Ishikawa (cell line): ENCODE data around the gene ST8SIA2.

ENCODE experiments used
- CEBPB ChIP-seq: IDR thresholded peaks from 2 replicates; pipeline ENCODE4 v1.6.1; 2012
- CREB1 ChIP-seq: IDR thresholded peaks from 2 replicates; pipeline ENCODE4 v1.6.1; 2012; ENCODE audit warnings: low read depth
- EP300 ChIP-seq: IDR thresholded peaks from 2 replicates; pipeline ENCODE4 v1.6.1; 2012; ENCODE audit warnings: borderline replicate concordance
- FOXM1 ChIP-seq: IDR thresholded peaks from 2 replicates; pipeline ENCODE4 v1.6.1; 2012; ENCODE audit warnings: low read depth, borderline replicate concordance
- RAD21 ChIP-seq: IDR thresholded peaks from 2 replicates; pipeline ENCODE4 v1.6.1; 2012; ENCODE audit warnings: low read depth
- TEAD4 ChIP-seq: IDR thresholded peaks from 2 replicates; pipeline ENCODE4 v1.6.1; 2012
- YY1 ChIP-seq: IDR thresholded peaks from 2 replicates; pipeline ENCODE4 v1.6.1; 2012; ENCODE audit warnings: low read depth
- TF ChIP-seq, protein P1 (sequence below): IDR thresholded peaks from 2 replicates; pipeline ENCODE4 v1.6.1; 2012
- TF ChIP-seq, protein P2 (sequence below): IDR thresholded peaks from 2 replicates; pipeline ENCODE4 v1.6.1; 2012; ENCODE audit warnings: low read depth, mild to moderate bottlenecking

DNA sequence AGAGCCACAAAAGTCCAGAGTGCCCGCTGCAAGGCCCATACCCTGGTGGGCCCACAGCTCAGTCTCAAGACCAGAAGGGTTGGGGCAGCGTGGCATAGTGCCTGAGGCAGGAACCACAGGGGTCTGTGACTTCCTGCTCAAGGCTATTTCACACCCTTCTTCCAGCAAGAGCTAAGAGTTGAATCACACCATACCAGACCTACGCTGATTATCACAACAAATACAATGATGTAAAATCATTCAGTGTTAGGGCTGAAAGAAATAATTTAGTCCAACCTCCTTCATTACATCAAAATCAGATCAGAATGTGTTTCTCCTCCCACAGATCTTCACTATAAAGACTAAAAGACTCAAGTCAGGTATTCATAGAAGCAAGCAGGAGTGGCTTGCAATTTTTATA, 27.8 kb upstream of the ST8SIA2 start:
- TF ChIP-seq YY1 (no peak), RAD21 (no peak), FOXM1 (no peak), TEAD4 (no peak), CREB1 (no peak), CEBPB (no peak), EP300 (no peak)
- TF ChIP-seq, protein P1, sequence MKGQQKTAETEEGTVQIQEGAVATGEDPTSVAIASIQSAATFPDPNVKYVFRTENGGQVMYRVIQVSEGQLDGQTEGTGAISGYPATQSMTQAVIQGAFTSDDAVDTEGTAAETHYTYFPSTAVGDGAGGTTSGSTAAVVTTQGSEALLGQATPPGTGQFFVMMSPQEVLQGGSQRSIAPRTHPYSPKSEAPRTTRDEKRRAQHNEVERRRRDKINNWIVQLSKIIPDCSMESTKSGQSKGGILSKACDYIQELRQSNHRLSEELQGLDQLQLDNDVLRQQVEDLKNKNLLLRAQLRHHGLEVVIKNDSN = no peak
- TF ChIP-seq, protein P2, sequence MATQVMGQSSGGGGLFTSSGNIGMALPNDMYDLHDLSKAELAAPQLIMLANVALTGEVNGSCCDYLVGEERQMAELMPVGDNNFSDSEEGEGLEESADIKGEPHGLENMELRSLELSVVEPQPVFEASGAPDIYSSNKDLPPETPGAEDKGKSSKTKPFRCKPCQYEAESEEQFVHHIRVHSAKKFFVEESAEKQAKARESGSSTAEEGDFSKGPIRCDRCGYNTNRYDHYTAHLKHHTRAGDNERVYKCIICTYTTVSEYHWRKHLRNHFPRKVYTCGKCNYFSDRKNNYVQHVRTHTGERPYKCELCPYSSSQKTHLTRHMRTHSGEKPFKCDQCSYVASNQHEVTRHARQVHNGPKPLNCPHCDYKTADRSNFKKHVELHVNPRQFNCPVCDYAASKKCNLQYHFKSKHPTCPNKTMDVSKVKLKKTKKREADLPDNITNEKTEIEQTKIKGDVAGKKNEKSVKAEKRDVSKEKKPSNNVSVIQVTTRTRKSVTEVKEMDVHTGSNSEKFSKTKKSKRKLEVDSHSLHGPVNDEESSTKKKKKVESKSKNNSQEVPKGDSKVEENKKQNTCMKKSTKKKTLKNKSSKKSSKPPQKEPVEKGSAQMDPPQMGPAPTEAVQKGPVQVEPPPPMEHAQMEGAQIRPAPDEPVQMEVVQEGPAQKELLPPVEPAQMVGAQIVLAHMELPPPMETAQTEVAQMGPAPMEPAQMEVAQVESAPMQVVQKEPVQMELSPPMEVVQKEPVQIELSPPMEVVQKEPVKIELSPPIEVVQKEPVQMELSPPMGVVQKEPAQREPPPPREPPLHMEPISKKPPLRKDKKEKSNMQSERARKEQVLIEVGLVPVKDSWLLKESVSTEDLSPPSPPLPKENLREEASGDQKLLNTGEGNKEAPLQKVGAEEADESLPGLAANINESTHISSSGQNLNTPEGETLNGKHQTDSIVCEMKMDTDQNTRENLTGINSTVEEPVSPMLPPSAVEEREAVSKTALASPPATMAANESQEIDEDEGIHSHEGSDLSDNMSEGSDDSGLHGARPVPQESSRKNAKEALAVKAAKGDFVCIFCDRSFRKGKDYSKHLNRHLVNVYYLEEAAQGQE = no peak
